K562 (cell line): Measurements from ENCODE around the gene LIMK1. TPM values are rescaled to one million over a fixed set of nuclear protein-coding genes. Genes with fewer than 3 reads are reported as not detected.
A peak's percentile ranks its signal among the peaks of the same experiment; 100 is the strongest.

ENCODE experiments used
- AFF4 ChIP-seq: sonication (generic); formaldehyde crosslinking; IDR thresholded peaks from 2 replicates; pipeline ENCODE4 v1.8.0; 2023; ENCODE audit warnings: mild to moderate bottlenecking, missing genetic modification reagents
- ATF1 ChIP-seq, 2 experiments: fragments of 450-650 bp in 1 of 2; IDR thresholded peaks; 2 replicates each; pipeline ENCODE4 v1.6.1; 2016; ENCODE audit warnings: missing compliant biosample characterization in 1 of 2, missing genetic modification characterization in 1 of 2
- CBX1 ChIP-seq: sonication (generic); IDR thresholded peaks from 2 replicates; pipeline ENCODE4 v1.6.1; 2016; ENCODE audit warnings: antibody characterized with exemption, low read depth, mild to moderate bottlenecking
- CBX3 ChIP-seq, 2 experiments: IDR thresholded peaks; 1 replicate in 1 of 2; 2 replicates in 1 of 2; pipeline ENCODE4 v1.6.1; 2012; ENCODE audit warnings: inconsistent platforms in 2 of 2, low read length in 2 of 2, borderline replicate concordance in 1 of 2, control low read depth in 1 of 2
- FIP1L1 ChIP-seq: fragments of 200-400 bp; formaldehyde crosslinking; IDR thresholded peaks from 2 replicates; pipeline ENCODE4 v1.6.1; 2018; ENCODE audit warnings: mild to moderate bottlenecking, low read depth, low read length; ENCODE audit not compliant: poor library complexity, severe bottlenecking
- MYC ChIP-seq, 2 experiments: fragments of 250-450 bp in 1 of 2; sonication (Bioruptor Pico) in 1 of 2; IDR thresholded peaks; 2 replicates each; pipeline versions ENCODE4 v1.5.1 to v1.6.1; 2012 to 2021; ENCODE audit warnings: low read depth in 2 of 2, borderline replicate concordance in 1 of 2, improper control_type of control experiment in 1 of 2, low read length in 1 of 2, mild to moderate bottlenecking in 1 of 2, moderate library complexity in 1 of 2
- SETDB1 ChIP-seq: IDR thresholded peaks from one replicate; pipeline ENCODE4 v1.6.1; 2012; ENCODE audit warnings: low read length, control low read depth, inconsistent platforms
- SP1 ChIP-seq: sonication (generic); formaldehyde crosslinking; IDR thresholded peaks from 2 replicates; pipeline ENCODE4 v1.8.1; 2022; ENCODE audit warnings: mild to moderate bottlenecking, missing genetic modification reagents
- TFAP4 ChIP-seq: sonication (generic); formaldehyde crosslinking; IDR thresholded peaks from 2 replicates; pipeline ENCODE4 v1.8.0; 2022; ENCODE audit warnings: missing genetic modification reagents, mild to moderate bottlenecking, moderate library complexity, borderline replicate concordance
- ZBTB5 ChIP-seq: fragments of 450-650 bp; IDR thresholded peaks from 2 replicates; pipeline ENCODE4 v1.6.1; 2017; ENCODE audit warnings: antibody characterized with exemption
- ZNF197 ChIP-seq: fragments of 200-800 bp; sonication (Bioruptor generic); IDR thresholded peaks from 2 replicates; pipeline ENCODE4 v1.6.1; 2016; ENCODE audit warnings: low read depth, missing genetic modification characterization, missing compliant biosample characterization
- ZNF384 ChIP-seq: IDR thresholded peaks from 2 replicates; pipeline ENCODE4 v1.6.1; 2012; ENCODE audit warnings: low read depth, low read length, improper control_type of control experiment
- ZNF561 ChIP-seq: fragments of 450-650 bp; formaldehyde crosslinking; conservative IDR thresholded peaks from 2 replicates; pipeline ENCODE4 v1.4.0; 2020; ENCODE audit warnings: mild to moderate bottlenecking, moderate library complexity
- ZNF668 ChIP-seq: fragments of 250-450 bp; sonication (Bioruptor Pico); IDR thresholded peaks from 2 replicates; pipeline ENCODE4 v1.8.0; 2022; ENCODE audit warnings: mild to moderate bottlenecking, inconsistent platforms
- polyA plus RNA-seq, 8 experiments: library from polyadenylated mRNA; depleted of rRNA in 4 of 8; stranded (reverse) in 5 of 8; unstranded in 3 of 8; fragments of >200 nt; fragmentation: Nextera tagmentation in 2 of 8; fragmentation: Illumina TruSeq in 1 of 8; extraction: Ambion mirVana in 2 of 8; extraction: Trizol in 1 of 8; gene quantifications; 2 replicates each; pipeline versions ENCODE4 v1.2.1 to v1.2.3, GENCODE V29; 2011 to 2014; ENCODE audit warnings: inconsistent platforms in 1 of 8, missing spikeins in 1 of 8
- total RNA-seq, 7 experiments: library from RNA; depleted of rRNA in 6 of 7; stranded (reverse); fragments of >200 nt in 6 of 7; fragmentation: Illumina TruSeq in 2 of 7; extraction: Trizol in 2 of 7; gene quantifications; 2 replicates each; pipeline versions ENCODE4 v1.2.1 to v1.2.3, GENCODE V29; 2011 to 2021; ENCODE audit warnings: low replicate concordance in 1 of 7

LIMK1 gene
- total and polyA plus RNA-seq, 9 of the 15 experiments (the other 6 are each of a cell fraction or from before 2014, with no cell fraction given) = 0.14 to 30.0 (median 15.9) TPM

- no peak for TF ChIP-seq AFF4 (CRISPR knock-in tag)
- no peak for TF ChIP-seq ZNF668
- peak in 1 of 2 experiments; percentile 89; a peak in 2 of 3 replicates for TF ChIP-seq CBX3 (IDR thresholded peaks at IDR 0.05; ENCODE audit: borderline replicate concordance in 1 of 2, low read length in 2 of 2)
- no peak for TF ChIP-seq SETDB1
- peak; percentile 23; the same call in 1 of the 2 replicates for TF ChIP-seq SP1
- no peak for TF ChIP-seq MYC (IDR thresholded peaks at IDR 0.05; ENCODE audit: low read depth, low read length)
- no peak for TF ChIP-seq MYC (CRISPR knock-in tag; IDR thresholded peaks at IDR 0.05; ENCODE audit: borderline replicate concordance, low read depth)
- no peak for TF ChIP-seq ZNF384
- no peak for TF ChIP-seq ZNF561 (CRISPR knock-in tag)
- TF ChIP-seq ATF1 (CRISPR knock-in tag; IDR thresholded peaks at IDR 0.05) = no peak
- TF ChIP-seq ATF1 (tag; IDR thresholded peaks at IDR 0.05) = peak; percentile 82
- 0 out of 2 replicates have a peak, but pooled peaks have one; percentile 21 for TF ChIP-seq TFAP4
- no peak for TF ChIP-seq FIP1L1
- TF ChIP-seq CBX1 = peak; percentile 96
- no peak for TF ChIP-seq ZNF197 (CRISPR knock-in tag)
- no peak for TF ChIP-seq ZBTB5
Observed at GRCh38 chr7:74061840-74062539, 21.6 kb upstream of the LIMK1 start (continued).
